Smooth muscle cell (in vitro differentiated cells): Measurements from ENCODE around the gene RHBDD2. TPM values are rescaled to one million over a fixed set of nuclear protein-coding genes. Genes with fewer than 3 reads are reported as not detected.

ENCODE experiments used
- DNase-seq: peaks from one replicate; lab custom pipeline; 2025; ENCODE audit not compliant: unreplicated experiment; lab: John Stamatoyannopoulos, UW
- H2AFZ ChIP-seq: fragments of 200-600 bp; sonication (generic); 2 replicates; pipeline ENCODE4 v1.6.0; 2016; ENCODE audit warnings: antibody characterized with exemption, low read depth, mild to moderate bottlenecking
- H3F3A ChIP-seq: fragments of 200-600 bp; sonication (generic); 2 replicates; pipeline ENCODE4 v1.6.0; 2017; ENCODE audit warnings: antibody characterized with exemption, low read depth
- H3K27ac ChIP-seq: fragments of 200-600 bp; sonication (generic); 2 replicates; pipeline ENCODE4 v1.5.1; 2016; ENCODE audit warnings: low read depth, mild to moderate bottlenecking
- H3K27me3 ChIP-seq: fragments of 200-600 bp; sonication (generic); 2 replicates; pipeline ENCODE4 v1.6.1; 2016; ENCODE audit warnings: low read depth, mild to moderate bottlenecking
- H3K36me3 ChIP-seq: fragments of 200-600 bp; sonication (generic); 2 replicates; pipeline ENCODE4 v1.5.1; 2016; ENCODE audit warnings: low read depth
- H3K4me1 ChIP-seq: fragments of 200-600 bp; sonication (generic); 2 replicates; pipeline ENCODE4 v1.5.1; 2016; ENCODE audit warnings: low read depth
- H3K4me2 ChIP-seq: fragments of 200-600 bp; sonication (generic); 2 replicates; pipeline ENCODE4 v1.6.0; 2016; ENCODE audit warnings: mild to moderate bottlenecking
- H3K4me3 ChIP-seq: fragments of 200-600 bp; sonication (generic); 2 replicates; pipeline ENCODE4 v1.5.1; 2016; ENCODE audit warnings: mild to moderate bottlenecking
- H3K79me2 ChIP-seq: fragments of 200-600 bp; sonication (generic); 2 replicates; pipeline ENCODE4 v1.6.0; 2016; ENCODE audit warnings: low read depth, mild to moderate bottlenecking
- H3K9ac ChIP-seq: fragments of 200-600 bp; sonication (generic); 2 replicates; pipeline ENCODE4 v1.6.0; 2016; ENCODE audit warnings: low read depth
- H3K9me3 ChIP-seq: fragments of 200-600 bp; sonication (generic); replicated peaks from 2 replicates; pipeline ENCODE4 v1.5.1; 2016; ENCODE audit warnings: low read depth
- H4K20me1 ChIP-seq: fragments of 200-600 bp; sonication (generic); 2 replicates; pipeline ENCODE4 v1.6.0; 2016; ENCODE audit warnings: low read depth
- CTCF ChIP-seq: fragments of 200-600 bp; sonication (generic); IDR thresholded peaks from 2 replicates; pipeline ENCODE4 v1.5.1; 2017; ENCODE audit warnings: borderline replicate concordance, mild to moderate bottlenecking, antibody characterized with exemption; ENCODE audit not compliant: insufficient read depth, poor library complexity, severe bottlenecking
- WGBS: methylation state at CpG from one replicate; pipeline ENCODE4 v1.1.7; 2016; ENCODE audit warnings: low lambda C conversion rate; 5-methylcytosine and 5-hydroxymethylcytosine counted together
- polyA plus RNA-seq: library from polyadenylated mRNA; unstranded; fragments of >200 nt; fragmentation: Nextera tagmentation; extraction: Ambion mirVana; gene quantifications from 2 replicates; pipeline ENCODE4 v1.2.1, GENCODE V29; 2016
- total RNA-seq: library from RNA; depleted of rRNA; stranded (reverse); fragments of >200 nt; gene quantifications from 2 replicates; pipeline ENCODE4 v1.2.3, GENCODE V29; 2014

The RHBDD2 gene
- total and polyA plus RNA-seq, 2 experiments from 2014 or later: 43.9 to 105 TPM

GRCh38 chr7:75922966-75923603 lies 44.3 kb downstream of the RHBDD2 start:
- Histone ChIP-seq H3K9me3 (no peaks in the 10 kb centered on the region), H3K4me1 (no peaks in the 10 kb centered on the region), H3K9ac (no peak overlapping the region), H4K20me1 (peaks cover 85% of the 10 kb centered on the region), H3K79me2 (peaks cover 79% of the 10 kb centered on the region), H3F3A (no peaks in the 10 kb centered on the region), H2AFZ (no peak overlapping the region), H3K4me2 (no peak overlapping the region), H3K4me3 (no peak overlapping the region), H3K27ac (no peak overlapping the region), H3K27me3 (no peaks in the 10 kb centered on the region), H3K36me3 (no peaks in the 10 kb centered on the region)
- no peak for TF ChIP-seq CTCF
- DNase-seq: no peak
- WGBS: 96% methylated on average over 9 of the region's 9 CpGs

GRCh38 chr7:75924256-75924655 lies 45.4 kb downstream of the RHBDD2 start:
- Histone ChIP-seq H3K36me3 (no peaks in the 10 kb centered on the region), H3K4me1 (no peaks in the 10 kb centered on the region), H3K79me2 (peaks cover 73% of the 10 kb centered on the region), H4K20me1 (peaks cover 80% of the 10 kb centered on the region), H3K27me3 (no peaks in the 10 kb centered on the region), H3K27ac (no peak overlapping the region), H3F3A (no peaks in the 10 kb centered on the region), H3K4me3 (no peak overlapping the region), H3K9me3 (no peaks in the 10 kb centered on the region), H3K4me2 (no peak overlapping the region), H2AFZ (no peak overlapping the region), H3K9ac (no peak overlapping the region)
- WGBS: 90% methylated on average over 2 of the region's 2 CpGs
- no peak for TF ChIP-seq CTCF
- no peak for DNase-seq

GRCh38 chr7:75924889-75925288 lies 46.1 kb downstream of the RHBDD2 start:
- Histone ChIP-seq H3K4me1 (no peaks in the 10 kb centered on the region), H3K79me2 (peaks cover 70% of the 10 kb centered on the region), H3K4me3 (no peak overlapping the region), H3K27ac (no peak overlapping the region), H3K9me3 (no peaks in the 10 kb centered on the region), H3K27me3 (no peaks in the 10 kb centered on the region), H3K36me3 (no peaks in the 10 kb centered on the region), H3K9ac (no peak overlapping the region), H3F3A (no peaks in the 10 kb centered on the region), H4K20me1 (peaks cover 77% of the 10 kb centered on the region), H3K4me2 (no peak overlapping the region), H2AFZ (no peak overlapping the region)
- no peak for DNase-seq
- 95% methylated on average over 2 of the region's 2 CpGs for WGBS
- TF ChIP-seq CTCF: no peak

GRCh38 chr7:75925717-75926435 lies 47.0 kb downstream of the RHBDD2 start:
- peaks cover 74% of the 10 kb centered on the region for H4K20me1 ChIP-seq
- H3K79me2 ChIP-seq: peaks cover 72% of the 10 kb centered on the region
- H3K9ac ChIP-seq: no peak overlapping the region
- H3K27ac ChIP-seq: no peak overlapping the region
- H3K4me2 ChIP-seq: no peak overlapping the region
- H3K4me1 ChIP-seq: no peaks in the 10 kb centered on the region
- H3K36me3 ChIP-seq: no peaks in the 10 kb centered on the region
- no peak overlapping the region for H2AFZ ChIP-seq
- no peak overlapping the region for H3K4me3 ChIP-seq
- WGBS: 96% methylated on average over 10 of the region's 10 CpGs
- H3K27me3 ChIP-seq: no peaks in the 10 kb centered on the region
- H3F3A ChIP-seq: no peaks in the 10 kb centered on the region
- H3K9me3 ChIP-seq: no peaks in the 10 kb centered on the region
- no peak for TF ChIP-seq CTCF
- no peak for DNase-seq
